AG09309 (cell line): ENCODE data around the gene CEP57L1.

Source experiments
- DNase-seq: peaks from one replicate; pipeline ENCODE4 v3.0.0-alpha.2; 2010; ENCODE audit warnings: low read depth
- H3K4me3 ChIP-seq: 2 replicates; pipeline ENCODE4 v1.5.1; 2011; ENCODE audit warnings: mild to moderate bottlenecking, low read depth, low read length, moderate library complexity; ENCODE audit not compliant: control insufficient read depth
- CTCF ChIP-seq: IDR thresholded peaks from 2 replicates; pipeline ENCODE4 v1.5.1; 2011; ENCODE audit warnings: mild to moderate bottlenecking, low read depth, low read length, inconsistent platforms; ENCODE audit not compliant: insufficient read depth, control insufficient read depth; ENCODE audit errors: missing control alignments

The CEP57L1 gene

DNA sequence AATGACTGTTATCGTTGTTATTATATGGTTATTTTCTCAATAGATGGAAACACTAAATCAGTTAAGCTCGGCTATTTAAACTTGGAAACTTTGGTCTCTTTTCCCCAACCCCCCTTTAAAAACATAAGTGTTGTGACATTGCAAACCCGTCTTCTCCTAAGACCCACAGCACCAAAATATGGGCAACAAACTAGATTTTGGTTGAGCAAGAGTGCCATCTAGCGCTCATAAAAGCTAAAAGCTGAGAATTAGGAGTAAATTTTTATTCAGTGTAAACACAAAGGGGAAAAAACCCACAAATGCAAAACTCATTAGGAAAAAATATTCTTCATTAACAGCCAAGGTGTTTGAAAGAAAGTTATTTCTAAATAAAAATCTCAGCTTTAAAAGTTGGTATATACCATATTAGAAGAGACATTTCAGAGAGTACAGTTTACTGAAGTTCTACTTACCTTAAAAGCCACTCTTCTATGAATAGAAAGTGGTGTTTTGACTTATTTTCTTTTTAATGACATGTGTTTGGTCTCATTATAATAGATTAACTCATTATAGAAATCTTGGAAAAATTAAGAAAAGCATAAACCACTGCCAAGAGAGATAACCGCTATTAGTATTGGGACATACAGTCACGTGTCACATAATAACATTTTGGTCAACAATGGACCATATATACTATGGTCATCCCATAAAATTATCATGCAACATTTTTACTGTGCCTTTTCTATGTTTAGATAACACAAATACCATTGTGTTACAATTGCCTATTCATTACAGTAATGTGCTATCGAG, 21.8 kb upstream of the CEP57L1 start:
- peak; percentile 62 for TF ChIP-seq CTCF
- no peak overlapping the region for H3K4me3 ChIP-seq
- DNase-seq: peak; percentile 41

- H3K4me3 ChIP-seq: no peak overlapping the region
- DNase-seq: no peak
- TF ChIP-seq CTCF: no peak
Observed at GRCh38 chr6:109074133-109074415, 21.2 kb upstream of the CEP57L1 start.

DNA sequence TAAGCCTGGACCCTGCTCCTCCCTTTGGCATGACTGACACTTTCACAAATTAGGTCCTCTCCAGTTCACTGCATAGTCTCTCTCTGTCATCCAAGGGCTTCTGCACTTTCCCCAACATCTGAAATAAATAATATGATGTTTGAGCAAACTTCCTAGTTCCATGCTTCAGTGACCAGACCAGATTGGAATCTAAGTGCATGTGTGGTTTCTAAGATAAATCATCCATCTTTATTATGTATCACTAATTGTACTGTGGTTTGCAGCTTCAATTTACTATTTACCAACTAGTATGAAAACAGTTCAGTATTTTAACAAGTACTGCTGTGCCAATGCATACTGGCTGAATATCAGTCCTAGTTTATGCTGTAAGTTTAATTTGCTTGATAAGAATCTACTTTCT, 19.4 kb upstream of the CEP57L1 start:
- no peak for TF ChIP-seq CTCF
- no peak overlapping the region for H3K4me3 ChIP-seq
- DNase-seq: peak; percentile 55

GRCh38 chr6:109076377-109076776, 18.9 kb upstream of the CEP57L1 start:
- TF ChIP-seq CTCF: no peak

GRCh38 chr6:109079981-109080380, 15.3 kb upstream of the CEP57L1 start:
- no peak for TF ChIP-seq CTCF
- no peak overlapping the region for H3K4me3 ChIP-seq
- no peak for DNase-seq

More at GRCh38 chr6:109076377-109076776, 18.9 kb upstream of the CEP57L1 start:
- no peak overlapping the region for H3K4me3 ChIP-seq
- no peak for DNase-seq

GRCh38 chr6:109081026-109081425, 14.3 kb upstream of the CEP57L1 start:
- no peak overlapping the region for H3K4me3 ChIP-seq
- DNase-seq: no peak
- no peak for TF ChIP-seq CTCF
